GM18526 (cell line): Measurements from ENCODE around the gene RALGPS1.

Source experiments
- POLR2A ChIP-seq: IDR thresholded peaks from 3 replicates; pipeline ENCODE4 v1.6.1; 2011; ENCODE audit not compliant: insufficient read length; ENCODE audit errors: extremely low read depth

Gene RALGPS1

GRCh38 chr9:127035948-127036347 lies 121.4 kb downstream of the RALGPS1 start:
- no peak for TF ChIP-seq POLR2A

GRCh38 chr9:127036437-127036836 lies 121.9 kb downstream of the RALGPS1 start:
- TF ChIP-seq POLR2A, result no peak

GRCh38 chr9:127038531-127038930 lies 123.9 kb downstream of the RALGPS1 start:
- TF ChIP-seq POLR2A, result no peak

GRCh38 chr9:127039492-127039891 lies 124.9 kb downstream of the RALGPS1 start:
- no peak for TF ChIP-seq POLR2A

GRCh38 chr9:127045148-127045547 lies 130.6 kb downstream of the RALGPS1 start:
- TF ChIP-seq POLR2A, result no peak

- no peak for TF ChIP-seq POLR2A
Measured at GRCh38 chr9:127047971-127048370, 133.4 kb downstream of the RALGPS1 start.

GRCh38 chr9:127049044-127049443 lies 134.5 kb downstream of the RALGPS1 start:
- TF ChIP-seq POLR2A, result no peak

GRCh38 chr9:127049581-127049980 lies 135.0 kb downstream of the RALGPS1 start:
- no peak for TF ChIP-seq POLR2A

- no peak for TF ChIP-seq POLR2A
Measured at GRCh38 chr9:127050152-127050551, 135.6 kb downstream of the RALGPS1 start.

GRCh38 chr9:127050591-127051001 lies 136.0 kb downstream of the RALGPS1 start:
- no peak for TF ChIP-seq POLR2A

GRCh38 chr9:127051881-127052595 lies 137.5 kb downstream of the RALGPS1 start:
- TF ChIP-seq POLR2A, result no peak

GRCh38 chr9:127053057-127053821 lies 138.7 kb downstream of the RALGPS1 start:
- TF ChIP-seq POLR2A, result no peak

- TF ChIP-seq POLR2A, result no peak
Measured at GRCh38 chr9:127053960-127054359, 139.4 kb downstream of the RALGPS1 start.

- TF ChIP-seq POLR2A, result no peak
Measured at GRCh38 chr9:127055745-127056402, 141.3 kb downstream of the RALGPS1 start.

GRCh38 chr9:127056446-127056845 lies 141.9 kb downstream of the RALGPS1 start:
- no peak for TF ChIP-seq POLR2A
